Esophagus (tissue), 2 donors: Measurements from ENCODE around the gene MUC21. TPM values are rescaled to one million over a fixed set of nuclear protein-coding genes. Genes with fewer than 3 reads are reported as not detected.
A peak's percentile ranks its signal among the peaks of the same experiment; 100 is the strongest.

Experiments
- H3K27ac ChIP-seq, 2 donors: one replicate each; pipeline ENCODE4 v1.5.1; 2013; ENCODE audit warnings: low read depth in 2 of 2, mild to moderate bottlenecking in 2 of 2, inconsistent platforms in 1 of 2, low read length in 1 of 2, moderate library complexity in 1 of 2
- H3K27me3 ChIP-seq, 2 donors: one replicate each; pipeline ENCODE4 v1.6.1; 2013; ENCODE audit warnings: low read length in 2 of 2, control low read depth in 1 of 2, mild to moderate bottlenecking in 1 of 2; ENCODE audit not compliant: insufficient read depth in 2 of 2, control insufficient read depth in 1 of 2
- H3K36me3 ChIP-seq, 2 donors: one replicate each; pipeline ENCODE4 v1.6.1; 2013; ENCODE audit warnings: low read length in 1 of 2; ENCODE audit not compliant: control insufficient read depth in 2 of 2, insufficient read depth in 2 of 2
- H3K4me1 ChIP-seq, 2 donors: one replicate each; pipeline ENCODE4 v1.6.1; 2013; ENCODE audit warnings: low read length in 1 of 2; ENCODE audit not compliant: control insufficient read depth in 2 of 2, insufficient read depth in 2 of 2
- H3K4me3 ChIP-seq, 2 donors: one replicate each; pipeline ENCODE4 v1.5.1; 2013; ENCODE audit warnings: low read length in 2 of 2, mild to moderate bottlenecking in 2 of 2, low read depth in 1 of 2, moderate library complexity in 1 of 2
- H3K9me3 ChIP-seq, 2 donors: one replicate each; pipeline ENCODE4 v1.6.1; 2013; ENCODE audit warnings: mild to moderate bottlenecking in 2 of 2, low read depth in 1 of 2, low read length in 1 of 2, moderate library complexity in 1 of 2; ENCODE audit not compliant: control insufficient read depth in 2 of 2, insufficient read depth in 1 of 2
- WGBS, 2 donors: extraction: QIAGEN DNeasy Blood & Tissue Kit; methylation state at CpG; one replicate each; pipeline ENCODE4 v1.1.7; 2013; 5-methylcytosine and 5-hydroxymethylcytosine counted together
- polyA plus RNA-seq, 2 donors: library from polyadenylated mRNA; stranded (reverse); fragments of 200-250 nt; gene quantifications; one replicate each; pipeline ENCODE4 v1.2.3, GENCODE V29; 2013
- donor health status: healthy with polysubstance abuse.
- donor health status: Bipolar disorder and iron deficiency.

Gene MUC21
- polyA plus RNA-seq, 2 donors, result 912 to 1,484 TPM

GRCh38 chr6:31001281-31001888, 17.9 kb downstream of the MUC21 start:
- H3K9me3 ChIP-seq, result no peaks in the 10 kb centered on the region
- H3K27ac ChIP-seq, result peak overlapping the region in 1 of 2 donors; percentile 4
- H3K36me3 ChIP-seq, result no peaks in the 10 kb centered on the region
- H3K27me3 ChIP-seq, result no peaks in the 10 kb centered on the region
- no peaks in the 10 kb centered on the region for H3K4me1 ChIP-seq
- WGBS, 2 donors, result 77 to 80% methylated on average over 13 of the region's 13 CpGs
- H3K4me3 ChIP-seq, result no peak overlapping the region

DNA sequence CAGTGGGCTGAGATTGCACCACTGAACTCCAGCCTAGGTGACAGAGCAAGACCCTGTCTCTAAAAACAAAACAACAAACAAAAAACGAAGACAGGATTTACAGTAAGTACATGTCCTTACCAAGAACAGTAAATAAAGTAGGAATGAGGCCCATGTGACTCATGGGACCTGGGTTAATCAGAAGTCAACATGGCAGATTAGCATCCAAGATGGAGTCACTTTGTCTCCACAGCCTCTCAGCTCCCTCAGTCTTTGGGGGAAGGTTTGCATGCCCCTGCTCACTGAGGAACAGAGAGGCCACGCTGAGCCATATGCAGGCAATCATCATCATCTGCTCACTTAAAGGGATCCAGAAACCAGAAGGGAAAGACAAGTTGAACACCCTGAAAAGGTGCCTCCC, 19.0 kb downstream of the MUC21 start:
- no peaks in the 10 kb centered on the region for H3K9me3 ChIP-seq
- no peaks in the 10 kb centered on the region for H3K36me3 ChIP-seq
- H3K27ac ChIP-seq, result no peak overlapping the region
- WGBS, 2 donors, result 57 to 65% methylated on average over 2 of the region's 2 CpGs
- H3K4me3 ChIP-seq, result no peak overlapping the region
- no peaks in the 10 kb centered on the region for H3K27me3 ChIP-seq
- no peaks in the 10 kb centered on the region for H3K4me1 ChIP-seq

GRCh38 chr6:31004794-31005193, 21.3 kb downstream of the MUC21 start:
- no peaks in the 10 kb centered on the region for H3K4me1 ChIP-seq
- 76% methylated on average over 4 of the region's 4 CpGs for WGBS, 2 donors
- no peaks in the 10 kb centered on the region for H3K27me3 ChIP-seq
- no peak overlapping the region for H3K4me3 ChIP-seq
- no peaks in the 10 kb centered on the region for H3K36me3 ChIP-seq
- H3K27ac ChIP-seq, result peak overlapping the region; percentile 6 to 55
- no peaks in the 10 kb centered on the region for H3K9me3 ChIP-seq

GRCh38 chr6:31005249-31006020, 21.9 kb downstream of the MUC21 start:
- WGBS, 2 donors, result 76 to 81% methylated on average over 9 of the region's 9 CpGs
- no peak overlapping the region for H3K4me3 ChIP-seq
- no peaks in the 10 kb centered on the region for H3K9me3 ChIP-seq
- no peaks in the 10 kb centered on the region for H3K27me3 ChIP-seq
- no peaks in the 10 kb centered on the region for H3K36me3 ChIP-seq
- H3K4me1 ChIP-seq, result no peaks in the 10 kb centered on the region
- H3K27ac ChIP-seq, result peak overlapping the region in 1 of 2 donors; percentile 5

DNA sequence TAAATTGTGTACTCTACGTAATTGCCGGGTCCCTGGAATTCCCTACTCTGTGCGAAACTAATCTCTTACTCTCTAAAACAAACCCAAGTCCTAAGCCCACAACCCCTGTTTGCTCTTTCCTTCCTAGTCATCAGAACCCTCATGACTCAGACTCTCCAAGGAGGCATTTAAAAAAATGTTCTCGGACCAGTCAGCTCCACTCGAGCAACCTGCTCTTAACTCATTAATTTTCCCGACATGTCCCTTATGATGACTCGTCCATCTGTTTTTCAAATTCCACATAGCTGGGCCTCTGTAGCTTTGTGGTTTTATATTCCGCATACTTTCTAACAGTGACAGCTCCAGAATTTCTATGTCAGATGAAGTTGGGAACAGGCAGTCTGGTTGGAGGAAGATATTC, 24.2 kb downstream of the MUC21 start:
- no peaks in the 10 kb centered on the region for H3K9me3 ChIP-seq
- 40 to 51% methylated on average over 8 of the region's 8 CpGs for WGBS, 2 donors
- H3K36me3 ChIP-seq, result no peaks in the 10 kb centered on the region
- H3K4me3 ChIP-seq, result no peak overlapping the region
- no peaks in the 10 kb centered on the region for H3K27me3 ChIP-seq
- peak overlapping the region; percentile 8 to 69 for H3K27ac ChIP-seq
- H3K4me1 ChIP-seq, result no peaks in the 10 kb centered on the region

DNA sequence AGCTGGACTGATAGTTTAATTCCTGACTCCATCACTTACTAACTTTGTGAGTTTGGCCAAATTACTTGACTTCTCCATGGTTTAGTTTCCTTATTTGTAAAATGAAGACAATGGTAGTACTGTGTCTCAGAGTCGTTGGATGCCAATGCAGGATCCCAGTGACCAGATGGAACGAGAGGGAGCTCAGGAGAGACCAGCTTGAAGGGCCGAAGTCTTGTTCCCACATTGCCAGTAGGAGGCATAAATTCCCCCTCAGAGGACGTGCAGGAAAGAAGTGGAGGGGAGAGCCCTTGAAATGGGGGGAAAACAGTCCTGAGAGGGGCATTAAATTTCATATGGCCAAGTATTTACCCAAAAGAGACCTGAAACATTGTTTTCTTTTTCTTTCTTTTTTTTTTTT, 24.6 kb downstream of the MUC21 start:
- Histone ChIP-seq H3K27ac (peak overlapping the region; percentile 67 to 69), H3K4me3 (no peak overlapping the region), H3K9me3 (no peaks in the 10 kb centered on the region), H3K27me3 (no peaks in the 10 kb centered on the region), H3K4me1 (no peaks in the 10 kb centered on the region), H3K36me3 (no peaks in the 10 kb centered on the region)
- WGBS, 2 donors, result 64 to 71% methylated on average over 4 of the region's 4 CpGs

- Histone ChIP-seq H3K9me3 (no peaks in the 10 kb centered on the region), H3K4me1 (no peaks in the 10 kb centered on the region), H3K36me3 (no peaks in the 10 kb centered on the region), H3K27ac (no peak overlapping the region), H3K27me3 (peaks cover 0 to 2% of the 10 kb centered on the region in 2 donors), H3K4me3 (no peak overlapping the region)
- 81 to 84% methylated on average over 7 of the region's 7 CpGs for WGBS, 2 donors
Observed at GRCh38 chr6:31009731-31010130, 26.2 kb downstream of the MUC21 start.

DNA sequence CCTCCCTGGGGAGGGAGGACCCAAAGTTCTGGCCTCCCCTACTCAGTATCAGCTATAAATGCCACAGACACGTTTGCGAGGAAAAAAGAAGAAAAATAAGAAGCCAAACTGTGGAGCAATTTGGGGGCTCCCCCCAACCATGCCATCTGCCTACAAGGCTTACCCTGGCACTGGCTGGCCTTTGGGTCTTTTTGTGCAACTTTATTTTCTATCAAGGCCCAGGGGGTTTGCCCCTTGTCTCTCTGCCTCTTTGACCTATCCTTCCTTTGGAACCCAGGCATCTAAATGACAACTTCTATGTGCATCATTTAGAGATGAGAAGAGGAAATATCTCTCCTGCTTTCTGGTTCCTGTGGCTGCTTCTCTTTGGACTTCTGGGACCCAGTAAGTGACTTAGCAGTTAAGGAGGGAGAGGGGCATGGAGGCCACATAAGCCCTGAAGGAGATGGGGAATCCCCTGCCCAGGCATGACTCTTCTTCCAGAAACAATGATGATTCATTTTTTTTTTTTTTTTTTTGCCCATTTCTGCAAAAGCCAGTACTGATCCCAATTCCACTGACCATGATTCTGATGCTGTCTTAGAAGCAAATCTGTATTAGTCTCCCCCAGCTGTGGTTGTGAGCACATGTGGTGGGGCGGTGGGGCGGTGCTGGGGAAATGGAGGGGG, 27.0 kb downstream of the MUC21 start, which contains the start of gene MUC22:
MUC22 (plus strand) TSS at position 82 of the 668 bp plus-strand sequence; CDS start at position 315, 233 bp downstream.
- Histone ChIP-seq H3K4me3 (no peak within 1 kb of the TSS), H3K27me3 (peaks cover 0 to 2% of the 10 kb centered on the region in 2 donors), H3K27ac (no peak within 1 kb of the TSS), H3K4me1 (no peaks in the 10 kb centered on the region), H3K9me3 (no peaks in the 10 kb centered on the region), H3K36me3 (no peaks in the 10 kb centered on the region)
- 77 to 89% methylated on average over 4 of the region's 4 CpGs for WGBS, 2 donors

GRCh38 chr6:31011153-31011552, 27.6 kb downstream of the MUC21 start:
- Histone ChIP-seq H3K27ac (no peak overlapping the region), H3K27me3 (peaks cover 0 to 2% of the 10 kb centered on the region in 2 donors), H3K9me3 (no peaks in the 10 kb centered on the region), H3K4me3 (no peak overlapping the region), H3K4me1 (no peaks in the 10 kb centered on the region), H3K36me3 (no peaks in the 10 kb centered on the region)
- WGBS, 2 donors, result 66 to 85% methylated on average over 6 of the region's 6 CpGs
